ENCODE measurements around the gene TIMM17B.

DNA sequence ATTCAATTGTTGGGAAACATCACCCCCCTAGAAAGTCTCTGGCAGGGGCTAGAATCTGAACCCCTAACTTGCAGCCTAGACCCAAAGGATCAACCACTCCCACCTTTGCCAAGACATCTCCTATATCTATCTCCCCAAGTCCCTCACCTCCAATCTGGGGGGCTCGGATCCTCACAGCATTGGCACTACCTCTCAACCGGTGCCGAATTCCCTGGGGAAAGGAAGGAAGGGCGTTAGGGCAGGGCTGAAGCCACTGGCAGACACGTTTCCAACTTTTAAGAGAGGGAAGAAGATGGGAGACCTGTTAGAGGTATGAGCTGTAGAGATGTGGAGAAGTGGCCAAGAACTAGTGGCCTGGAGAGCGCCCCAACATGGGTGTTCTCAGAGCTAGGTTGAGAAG lies 2.7 kb downstream of the TIMM17B start:
- no peak for TF ChIP-seq CTCF (IDR thresholded peaks at IDR 0.05)
- TF ChIP-seq ZFX (IDR thresholded peaks at IDR 0.05; ENCODE audit: borderline replicate concordance), result no peak

All from 22Rv1 (cell line).